Measurements from ENCODE around the gene EYA4.

- no peak for TF ChIP-seq ZNF404 (tag by site-specific recombination; IDR thresholded peaks at IDR 0.05)
- TF ChIP-seq INSM2 (tag by site-specific recombination; IDR thresholded peaks at IDR 0.05), result no peak
- TF ChIP-seq TCF7L2 (IDR thresholded peaks at IDR 0.05; ENCODE audit: borderline replicate concordance, low read depth, low read length), result no peak
- no peak for TF ChIP-seq ZNF354C (tag by site-specific recombination; IDR thresholded peaks at IDR 0.05; ENCODE audit: borderline replicate concordance, low read depth)
- no peak for TF ChIP-seq ZNF138 (tag by site-specific recombination; IDR thresholded peaks at IDR 0.05; ENCODE audit: borderline replicate concordance)
- TF ChIP-seq EGR2 (tag by site-specific recombination; IDR thresholded peaks at IDR 0.05; ENCODE audit: low read depth), result no peak
- TF ChIP-seq CTCF (tag by site-specific recombination; IDR thresholded peaks at IDR 0.05), result no peak
- no peak for TF ChIP-seq ZNF148 (tag by site-specific recombination; IDR thresholded peaks at IDR 0.05; ENCODE audit: borderline replicate concordance)
- no peak for TF ChIP-seq ZNF18 (tag by site-specific recombination; IDR thresholded peaks at IDR 0.05)
- TF ChIP-seq ZNF747 (tag by site-specific recombination; IDR thresholded peaks at IDR 0.05), result no peak
- TF ChIP-seq ZNF311 (tag by site-specific recombination; IDR thresholded peaks at IDR 0.05; ENCODE audit: borderline replicate concordance), result no peak
- no peak for TF ChIP-seq ZNF48 (tag by site-specific recombination; IDR thresholded peaks at IDR 0.05)
- no peak for TF ChIP-seq ZNF704 (tag by site-specific recombination; IDR thresholded peaks at IDR 0.05)
- no peak for TF ChIP-seq ZNF248 (tag by site-specific recombination; IDR thresholded peaks at IDR 0.05)
These were observed 47.5 kb downstream of the EYA4 start for GRCh38 chr6:133288662-133289061.
